SK-N-SH treated with all-trans-retinoic acid at 6 μM for 48 hours (cell line): ENCODE measurements around the gene NOD2.

Source experiments
- ATAC-seq: fragments of 200-7000 bp; cut with Tn5 transposase; 3 replicates; pipeline ENCODE4 v1.9.1; 2020; ENCODE audit warnings: mild to moderate bottlenecking, moderate library complexity
- ARNTL ChIP-seq: fragments of 450-650 bp; formaldehyde crosslinking; IDR thresholded peaks from 2 replicates; pipeline ENCODE4 v1.5.0; 2020; ENCODE audit warnings: low read depth, mild to moderate bottlenecking, moderate library complexity, borderline replicate concordance
- BACH2 ChIP-seq: fragments of 250-450 bp; sonication (Bioruptor Pico); IDR thresholded peaks from 2 replicates; pipeline ENCODE4 v1.9.0; 2021; ENCODE audit warnings: mild to moderate bottlenecking, borderline replicate concordance
- CSDC2 ChIP-seq: fragments of 250-450 bp; sonication (Bioruptor Pico); IDR thresholded peaks from 2 replicates; pipeline ENCODE4 v1.5.0; 2020; ENCODE audit warnings: mild to moderate bottlenecking, moderate library complexity
- CSRNP3 ChIP-seq: fragments of 250-450 bp; sonication (Bioruptor Pico); IDR thresholded peaks from 2 replicates; pipeline ENCODE4 v1.5.1; 2021; ENCODE audit warnings: mild to moderate bottlenecking, moderate library complexity
- ESRRG ChIP-seq: fragments of 250-450 bp; sonication (Bioruptor Pico); IDR thresholded peaks from 2 replicates; pipeline ENCODE4 v1.6.1; 2021; ENCODE audit warnings: mild to moderate bottlenecking
- GLIS3 ChIP-seq: fragments of 250-450 bp; sonication (Bioruptor Pico); IDR thresholded peaks from 2 replicates; pipeline ENCODE4 v1.5.0; 2020; ENCODE audit warnings: mild to moderate bottlenecking, moderate library complexity
- ISL1 ChIP-seq: fragments of 250-450 bp; sonication (Bioruptor Pico); IDR thresholded peaks from 2 replicates; pipeline ENCODE4 v2.1.2; 2022; ENCODE audit warnings: mild to moderate bottlenecking, moderate library complexity
- OSR1 ChIP-seq: fragments of 250-450 bp; sonication (Bioruptor Pico); IDR thresholded peaks from 2 replicates; pipeline ENCODE4 v1.8.0; 2022; ENCODE audit warnings: moderate library complexity, mild to moderate bottlenecking, inconsistent platforms
- POU6F1 ChIP-seq: fragments of 250-450 bp; sonication (Bioruptor Pico); IDR thresholded peaks from 2 replicates; pipeline ENCODE4 v1.8.0; 2021; ENCODE audit warnings: low read depth, mild to moderate bottlenecking, moderate library complexity, borderline replicate concordance
- PPARA ChIP-seq: fragments of 250-450 bp; sonication (Bioruptor Pico); IDR thresholded peaks from 2 replicates; pipeline ENCODE4 v1.5.0; 2020; ENCODE audit warnings: mild to moderate bottlenecking, borderline replicate concordance
- RARB ChIP-seq: fragments of 250-450 bp; sonication (Bioruptor Pico); IDR thresholded peaks from 2 replicates; pipeline ENCODE4 v1.8.0; 2021; ENCODE audit warnings: mild to moderate bottlenecking, moderate library complexity
- SNAI2 ChIP-seq: fragments of 250-450 bp; sonication (Bioruptor Pico); IDR thresholded peaks from 2 replicates; pipeline ENCODE4 v1.5.0; 2020; ENCODE audit warnings: mild to moderate bottlenecking, moderate library complexity
- TCF4 ChIP-seq: fragments of 250-450 bp; sonication (Bioruptor Pico); IDR thresholded peaks from 2 replicates; pipeline ENCODE4 v1.8.0; 2021; ENCODE audit warnings: mild to moderate bottlenecking, moderate library complexity, borderline replicate concordance
- TOX ChIP-seq: fragments of 250-450 bp; sonication (Bioruptor Pico); IDR thresholded peaks from 2 replicates; pipeline ENCODE4 v1.8.0; 2021; ENCODE audit warnings: mild to moderate bottlenecking, moderate library complexity, borderline replicate concordance
- ZC3H10 ChIP-seq: fragments of 250-450 bp; sonication (Bioruptor Pico); IDR thresholded peaks from 2 replicates; pipeline ENCODE4 v1.5.1; 2021; ENCODE audit warnings: mild to moderate bottlenecking, moderate library complexity
- ZFP3 ChIP-seq: fragments of 250-450 bp; sonication (Bioruptor Pico); IDR thresholded peaks from 2 replicates; pipeline ENCODE4 v1.5.0; 2020; ENCODE audit warnings: mild to moderate bottlenecking, moderate library complexity
- ZNF565 ChIP-seq: fragments of 450-650 bp; formaldehyde crosslinking; conservative IDR thresholded peaks from 2 replicates; pipeline ENCODE4 v1.5.0; 2020; ENCODE audit warnings: low read depth, mild to moderate bottlenecking, moderate library complexity
- ZNF70 ChIP-seq: fragments of 450-650 bp; formaldehyde crosslinking; IDR thresholded peaks from 2 replicates; pipeline ENCODE4 v1.5.0; 2020; ENCODE audit warnings: mild to moderate bottlenecking, moderate library complexity
- ZNF8 ChIP-seq: fragments of 450-650 bp; formaldehyde crosslinking; IDR thresholded peaks from 2 replicates; pipeline ENCODE4 v1.5.0; 2020; ENCODE audit warnings: mild to moderate bottlenecking, moderate library complexity
- TF ChIP-seq, protein P1 (sequence below): fragments of 250-450 bp; sonication (Bioruptor Pico); IDR thresholded peaks from 2 replicates; pipeline ENCODE4 v1.8.0; 2020; ENCODE audit warnings: mild to moderate bottlenecking, moderate library complexity, borderline replicate concordance
- TF ChIP-seq, protein P2 (sequence below): fragments of 250-450 bp; sonication (Bioruptor Pico); IDR thresholded peaks from 2 replicates; pipeline ENCODE4 v1.5.0; 2020; ENCODE audit warnings: mild to moderate bottlenecking, moderate library complexity

NOD2 gene

GRCh38 chr16:50688867-50689266 lies 4.5 kb upstream of the NOD2 start (continued):
- TF ChIP-seq CSRNP3 (CRISPR knock-in tag) (no peak), GLIS3 (CRISPR knock-in tag) (no peak), POU6F1 (CRISPR knock-in tag) (no peak), OSR1 (CRISPR knock-in tag) (no peak), ZNF565 (no peak), TOX (CRISPR knock-in tag) (no peak), SNAI2 (CRISPR knock-in tag) (no peak), RARB (CRISPR knock-in tag) (no peak)

- ATAC-seq = no peak
- TF ChIP-seq ARNTL (CRISPR knock-in tag) = no peak
- TF ChIP-seq, protein P1, sequence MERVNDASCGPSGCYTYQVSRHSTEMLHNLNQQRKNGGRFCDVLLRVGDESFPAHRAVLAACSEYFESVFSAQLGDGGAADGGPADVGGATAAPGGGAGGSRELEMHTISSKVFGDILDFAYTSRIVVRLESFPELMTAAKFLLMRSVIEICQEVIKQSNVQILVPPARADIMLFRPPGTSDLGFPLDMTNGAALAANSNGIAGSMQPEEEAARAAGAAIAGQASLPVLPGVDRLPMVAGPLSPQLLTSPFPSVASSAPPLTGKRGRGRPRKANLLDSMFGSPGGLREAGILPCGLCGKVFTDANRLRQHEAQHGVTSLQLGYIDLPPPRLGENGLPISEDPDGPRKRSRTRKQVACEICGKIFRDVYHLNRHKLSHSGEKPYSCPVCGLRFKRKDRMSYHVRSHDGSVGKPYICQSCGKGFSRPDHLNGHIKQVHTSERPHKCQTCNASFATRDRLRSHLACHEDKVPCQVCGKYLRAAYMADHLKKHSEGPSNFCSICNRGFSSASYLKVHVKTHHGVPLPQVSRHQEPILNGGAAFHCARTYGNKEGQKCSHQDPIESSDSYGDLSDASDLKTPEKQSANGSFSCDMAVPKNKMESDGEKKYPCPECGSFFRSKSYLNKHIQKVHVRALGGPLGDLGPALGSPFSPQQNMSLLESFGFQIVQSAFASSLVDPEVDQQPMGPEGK (CRISPR knock-in tag) = no peak
- TF ChIP-seq ZNF565 = no peak
- TF ChIP-seq ISL1 (CRISPR knock-in tag) = no peak
- TF ChIP-seq PPARA (CRISPR knock-in tag) = no peak
- TF ChIP-seq ZNF8 = no peak
- TF ChIP-seq GLIS3 (CRISPR knock-in tag) = no peak
- no peak for TF ChIP-seq CSDC2 (CRISPR knock-in tag)
- no peak for TF ChIP-seq TCF4 (CRISPR knock-in tag)
- TF ChIP-seq BACH2 = no peak
- TF ChIP-seq ESRRG = no peak
- TF ChIP-seq ZFP3 (CRISPR knock-in tag) = no peak
- TF ChIP-seq POU6F1 (CRISPR knock-in tag) = no peak
- no peak for TF ChIP-seq SNAI2 (CRISPR knock-in tag)
- TF ChIP-seq, all 23 proteins: peak for 0
These were observed 3.2 kb upstream of the NOD2 start for GRCh38 chr16:50690177-50690576.

GRCh38 chr16:50692644-50692998 lies 785 bp upstream of the NOD2 start:
- TF ChIP-seq, protein P2, sequence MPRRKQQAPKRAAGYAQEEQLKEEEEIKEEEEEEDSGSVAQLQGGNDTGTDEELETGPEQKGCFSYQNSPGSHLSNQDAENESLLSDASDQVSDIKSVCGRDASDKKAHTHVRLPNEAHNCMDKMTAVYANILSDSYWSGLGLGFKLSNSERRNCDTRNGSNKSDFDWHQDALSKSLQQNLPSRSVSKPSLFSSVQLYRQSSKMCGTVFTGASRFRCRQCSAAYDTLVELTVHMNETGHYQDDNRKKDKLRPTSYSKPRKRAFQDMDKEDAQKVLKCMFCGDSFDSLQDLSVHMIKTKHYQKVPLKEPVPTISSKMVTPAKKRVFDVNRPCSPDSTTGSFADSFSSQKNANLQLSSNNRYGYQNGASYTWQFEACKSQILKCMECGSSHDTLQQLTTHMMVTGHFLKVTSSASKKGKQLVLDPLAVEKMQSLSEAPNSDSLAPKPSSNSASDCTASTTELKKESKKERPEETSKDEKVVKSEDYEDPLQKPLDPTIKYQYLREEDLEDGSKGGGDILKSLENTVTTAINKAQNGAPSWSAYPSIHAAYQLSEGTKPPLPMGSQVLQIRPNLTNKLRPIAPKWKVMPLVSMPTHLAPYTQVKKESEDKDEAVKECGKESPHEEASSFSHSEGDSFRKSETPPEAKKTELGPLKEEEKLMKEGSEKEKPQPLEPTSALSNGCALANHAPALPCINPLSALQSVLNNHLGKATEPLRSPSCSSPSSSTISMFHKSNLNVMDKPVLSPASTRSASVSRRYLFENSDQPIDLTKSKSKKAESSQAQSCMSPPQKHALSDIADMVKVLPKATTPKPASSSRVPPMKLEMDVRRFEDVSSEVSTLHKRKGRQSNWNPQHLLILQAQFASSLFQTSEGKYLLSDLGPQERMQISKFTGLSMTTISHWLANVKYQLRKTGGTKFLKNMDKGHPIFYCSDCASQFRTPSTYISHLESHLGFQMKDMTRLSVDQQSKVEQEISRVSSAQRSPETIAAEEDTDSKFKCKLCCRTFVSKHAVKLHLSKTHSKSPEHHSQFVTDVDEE (CRISPR knock-in tag) = no peak
- TF ChIP-seq POU6F1 (CRISPR knock-in tag) = no peak
- no peak for TF ChIP-seq ISL1 (CRISPR knock-in tag)
- no peak for TF ChIP-seq TOX (CRISPR knock-in tag)
- no peak for TF ChIP-seq ZC3H10 (CRISPR knock-in tag)
- no peak for TF ChIP-seq ZFP3 (CRISPR knock-in tag)
- no peak for TF ChIP-seq BACH2
- TF ChIP-seq ZNF8 = no peak
- TF ChIP-seq ZNF70 (CRISPR knock-in tag) = no peak
- no peak for TF ChIP-seq RARB (CRISPR knock-in tag)
- TF ChIP-seq SNAI2 (CRISPR knock-in tag) = no peak
- no peak for TF ChIP-seq ARNTL (CRISPR knock-in tag)
- TF ChIP-seq ZNF565 = no peak
- no peak for ATAC-seq
